HG03521 (cell line): Measurements from ENCODE around the gene UPF3B.
"Not testable (repeated sequence)": the region's sequence is repeated elsewhere in the genome, so short reads cannot be mapped to it uniquely, and the experiment has no call there.

Source experiments
- ATAC-seq: cut with Tn5 transposase; IDR thresholded peaks from one replicate; pipeline ENCODE4 v1.9.1; 2021; ENCODE audit warnings: mild to moderate bottlenecking, moderate library complexity; ENCODE audit not compliant: unreplicated experiment

Gene UPF3B

GRCh38 chrX:119852382-119853353, at the start of gene UPF3B:
UPF3B (minus strand) TSS chrX:119852963; CDS start chrX:119852928, 35 bp downstream.
- peak; percentile 97 for ATAC-seq

GRCh38 chrX:119900976-119901375, 48.2 kb upstream of the UPF3B start:
- no peak for ATAC-seq

GRCh38 chrX:119899125-119899524, 46.4 kb upstream of the UPF3B start:
- ATAC-seq: no peak

GRCh38 chrX:119895843-119896326, 43.1 kb upstream of the UPF3B start, which contains the start of gene AKAP14:
AKAP14 (plus strand) TSS chrX:119895893; CDS start chrX:119903224, 7,331 bp downstream.
- no peak for ATAC-seq

- ATAC-seq: not testable (repeated sequence)
These were observed 39.4 kb upstream of the UPF3B start for GRCh38 chrX:119891961-119892692.

- not testable (repeated sequence) for ATAC-seq
These were observed 37.9 kb upstream of the UPF3B start for GRCh38 chrX:119890626-119891025.

GRCh38 chrX:119887721-119888425, 35.1 kb upstream of the UPF3B start:
- peak; percentile 87 for ATAC-seq

- no peak for ATAC-seq
These were observed 33.0 kb upstream of the UPF3B start for GRCh38 chrX:119885554-119886428.

GRCh38 chrX:119880552-119881437, 28.0 kb upstream of the UPF3B start:
- peak; percentile 70 for ATAC-seq

- ATAC-seq: no peak
These were observed 27.3 kb upstream of the UPF3B start for GRCh38 chrX:119880076-119880475.

GRCh38 chrX:119878740-119879139, 26.0 kb upstream of the UPF3B start:
- ATAC-seq: no peak

GRCh38 chrX:119871599-119872395, 19.0 kb upstream of the UPF3B start, which contains the start of the genes NDUFA1 and RNF113A:
NDUFA1 (plus strand) TSS chrX:119871832; CDS start chrX:119871912, 80 bp downstream.
RNF113A (minus strand) TSS chrX:119871733; CDS start chrX:119871613, 120 bp downstream.
- ATAC-seq: peak; percentile 91

GRCh38 chrX:119871245-119871598, 18.5 kb upstream of the UPF3B start:
- peak; percentile 37 for ATAC-seq

- ATAC-seq: no peak
These were observed 17.9 kb upstream of the UPF3B start for GRCh38 chrX:119870626-119871131.

- no peak for ATAC-seq
These were observed 681 bp upstream of the UPF3B start for GRCh38 chrX:119853444-119853843.

GRCh38 chrX:119833905-119834304, 18.9 kb downstream of the UPF3B start:
- no peak for ATAC-seq

GRCh38 chrX:119828446-119828845, 24.3 kb downstream of the UPF3B start:
- ATAC-seq: no peak
